ENCODE results near the gene LPP. TPM values are rescaled to one million over a fixed set of nuclear protein-coding genes. Genes with fewer than 3 reads are reported as not detected.

The LPP gene
- total RNA-seq, 6 experiments from 2014 or later = 41.5 to 90.5 (median 69.5) TPM

DNA sequence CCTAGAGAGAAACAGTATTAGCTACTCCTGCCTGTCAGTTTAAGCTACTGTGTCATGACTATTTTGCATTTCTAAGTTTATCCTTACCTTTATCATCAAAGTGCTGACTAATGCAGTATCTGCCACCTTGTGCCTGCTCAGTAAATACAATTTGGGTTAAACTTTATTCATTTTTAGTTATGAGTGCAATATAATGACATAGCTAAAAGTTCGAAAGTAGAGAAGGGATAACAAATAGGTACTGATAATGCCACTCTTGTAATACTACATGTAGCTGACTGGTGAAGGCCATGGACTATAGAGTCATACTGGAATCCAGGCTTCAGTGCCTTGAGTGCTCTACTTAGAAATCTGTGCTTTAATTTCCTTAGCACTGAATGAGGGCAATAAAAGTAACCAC is 537.0 kb downstream of the LPP start:
- no peak for TF ChIP-seq POLR2A (IDR thresholded peaks at IDR 0.05)
- TF ChIP-seq, protein P1, sequence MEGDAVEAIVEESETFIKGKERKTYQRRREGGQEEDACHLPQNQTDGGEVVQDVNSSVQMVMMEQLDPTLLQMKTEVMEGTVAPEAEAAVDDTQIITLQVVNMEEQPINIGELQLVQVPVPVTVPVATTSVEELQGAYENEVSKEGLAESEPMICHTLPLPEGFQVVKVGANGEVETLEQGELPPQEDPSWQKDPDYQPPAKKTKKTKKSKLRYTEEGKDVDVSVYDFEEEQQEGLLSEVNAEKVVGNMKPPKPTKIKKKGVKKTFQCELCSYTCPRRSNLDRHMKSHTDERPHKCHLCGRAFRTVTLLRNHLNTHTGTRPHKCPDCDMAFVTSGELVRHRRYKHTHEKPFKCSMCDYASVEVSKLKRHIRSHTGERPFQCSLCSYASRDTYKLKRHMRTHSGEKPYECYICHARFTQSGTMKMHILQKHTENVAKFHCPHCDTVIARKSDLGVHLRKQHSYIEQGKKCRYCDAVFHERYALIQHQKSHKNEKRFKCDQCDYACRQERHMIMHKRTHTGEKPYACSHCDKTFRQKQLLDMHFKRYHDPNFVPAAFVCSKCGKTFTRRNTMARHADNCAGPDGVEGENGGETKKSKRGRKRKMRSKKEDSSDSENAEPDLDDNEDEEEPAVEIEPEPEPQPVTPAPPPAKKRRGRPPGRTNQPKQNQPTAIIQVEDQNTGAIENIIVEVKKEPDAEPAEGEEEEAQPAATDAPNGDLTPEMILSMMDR (IDR thresholded peaks at IDR 0.05) = no peak
- ATAC-seq = peak in 1 of 4 donors; percentile 10

GRCh38 chr3:188691665-188692064 is 537.7 kb downstream of the LPP start:
- WGBS (ENCODE audit: insufficient coverage, low coverage, low lambda C conversion rate, missing lambda C conversion rate) = 91% methylated on average over 1 of the region's 1 CpG
- DNase-seq = no peak

More for the DNA sequence above, 537.0 kb downstream of the LPP start:
- DNase-seq = no peak
- H3K36me3 ChIP-seq = no peaks in the 10 kb centered on the region
- 39% methylated on average over 1 of the region's 1 CpG for WGBS (ENCODE audit: insufficient coverage, low coverage, low lambda C conversion rate, missing lambda C conversion rate)
- H3K27ac ChIP-seq = no peak overlapping the region
- intact Hi-C loops (cut with DNase I) = no loop called here
- H3K4me1 ChIP-seq = peaks cover 0 to 33% (median 0%) of the 10 kb centered on the region in 4 donors
- H3K4me3 ChIP-seq = no peak overlapping the region
- H3K9me3 ChIP-seq = no peaks in the 10 kb centered on the region
- no peaks in the 10 kb centered on the region for H3K27me3 ChIP-seq

GRCh38 chr3:188692700-188693099 is 538.7 kb downstream of the LPP start:
- Histone ChIP-seq H3K9me3 (no peaks in the 10 kb centered on the region), H3K27ac (no peak overlapping the region), H3K36me3 (no peaks in the 10 kb centered on the region), H3K27me3 (no peaks in the 10 kb centered on the region), H3K4me1 (peaks cover 0 to 33% (median 0%) of the 10 kb centered on the region in 4 donors), H3K4me3 (no peak overlapping the region)
- TF ChIP-seq POLR2A (IDR thresholded peaks at IDR 0.05) = no peak
- TF ChIP-seq, protein P1 (IDR thresholded peaks at IDR 0.05) = no peak
- ATAC-seq (no peak), DNase-seq (no peak)
- intact Hi-C loops (cut with DNase I) = no loop called here
- WGBS (ENCODE audit: insufficient coverage, low coverage, low lambda C conversion rate, missing lambda C conversion rate) = 47% methylated on average over 2 of the region's 2 CpGs

More at GRCh38 chr3:188691665-188692064, 537.7 kb downstream of the LPP start:
- Histone ChIP-seq H3K9me3 (no peaks in the 10 kb centered on the region), H3K27ac (no peak overlapping the region), H3K36me3 (no peaks in the 10 kb centered on the region), H3K27me3 (no peaks in the 10 kb centered on the region), H3K4me1 (peaks cover 0 to 33% (median 0%) of the 10 kb centered on the region in 4 donors), H3K4me3 (no peak overlapping the region)
- intact Hi-C loops (cut with DNase I) = no loop called here
- TF ChIP-seq, protein P1 (IDR thresholded peaks at IDR 0.05) = no peak
- TF ChIP-seq POLR2A (IDR thresholded peaks at IDR 0.05) = no peak
- no peak for ATAC-seq

DNA sequence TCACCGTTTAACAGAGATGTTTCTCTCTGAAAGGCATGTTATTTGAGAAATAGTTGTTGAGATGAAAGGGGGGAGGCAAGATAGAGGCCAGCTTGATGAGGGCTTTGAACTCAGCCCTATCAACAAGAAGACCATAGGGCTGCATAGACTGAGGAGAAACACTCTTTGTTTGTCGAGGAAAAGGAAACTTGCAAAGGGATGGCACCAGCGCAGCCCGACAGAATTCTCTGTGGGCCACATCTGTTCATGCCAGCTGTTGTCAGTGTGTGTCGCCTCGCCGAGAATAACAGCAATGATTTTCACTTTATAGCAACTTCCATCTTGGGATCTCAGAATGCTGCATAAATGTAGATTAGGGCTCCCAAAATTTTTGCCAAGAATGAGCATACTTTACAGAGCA is 539.5 kb downstream of the LPP start:
- WGBS (ENCODE audit: insufficient coverage, low coverage, low lambda C conversion rate, missing lambda C conversion rate) = 64% methylated on average over 5 of the region's 7 CpGs
- no peak for DNase-seq
- Histone ChIP-seq H3K27me3 (no peaks in the 10 kb centered on the region), H3K27ac (no peak overlapping the region), H3K4me1 (peaks cover 0 to 28% (median 0%) of the 10 kb centered on the region in 4 donors), H3K9me3 (no peaks in the 10 kb centered on the region), H3K36me3 (no peaks in the 10 kb centered on the region), H3K4me3 (no peak overlapping the region)
- TF ChIP-seq POLR2A (IDR thresholded peaks at IDR 0.05) = no peak
- TF ChIP-seq, protein P1 (IDR thresholded peaks at IDR 0.05) = no peak
- intact Hi-C loops (cut with DNase I) = no loop called here
- ATAC-seq = no peak

DNA sequence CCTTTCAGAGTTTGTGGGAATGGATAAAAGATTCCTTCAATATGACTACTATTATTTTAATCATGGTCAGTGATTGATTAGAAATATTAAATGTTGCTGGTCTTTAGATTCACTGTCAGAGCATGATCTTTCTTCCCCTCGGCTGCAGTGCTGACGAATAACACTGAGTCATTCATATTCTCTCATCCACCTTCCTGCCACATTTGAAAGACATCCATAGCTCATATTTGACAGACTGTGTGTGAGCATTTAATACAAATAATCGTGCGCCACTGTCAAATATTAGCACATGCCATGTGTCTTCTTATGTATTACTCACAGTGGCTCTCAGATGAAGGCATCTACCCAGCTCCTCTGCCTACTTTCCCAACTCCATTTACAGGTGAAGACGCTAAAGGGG is 541.3 kb downstream of the LPP start:
- WGBS (ENCODE audit: insufficient coverage, low coverage, low lambda C conversion rate, missing lambda C conversion rate) = 93% methylated on average over 5 of the region's 5 CpGs
- no peaks in the 10 kb centered on the region for H3K9me3 ChIP-seq

More for the DNA sequence above, 541.3 kb downstream of the LPP start:
- no peaks in the 10 kb centered on the region for H3K27me3 ChIP-seq
- DNase-seq (no peak), ATAC-seq (no peak)
- H3K4me1 ChIP-seq = peaks cover 0 to 10% (median 0%) of the 10 kb centered on the region in 4 donors
- H3K36me3 ChIP-seq = no peaks in the 10 kb centered on the region
- no peak overlapping the region for H3K4me3 ChIP-seq
- H3K27ac ChIP-seq = no peak overlapping the region
- TF ChIP-seq POLR2A (IDR thresholded peaks at IDR 0.05) = no peak
- TF ChIP-seq, protein P1 (IDR thresholded peaks at IDR 0.05) = no peak
- intact Hi-C loops (cut with DNase I) = no loop called here

All from right lobe of liver (tissue), 6 donors.